NCI-H524 treated with DMSO at 0.1 percent for 48 hours (cell line): ENCODE results near the gene MMRN1.

Experiments used
- DNase-seq: peaks from one replicate; lab custom pipeline; 2025; lab: John Stamatoyannopoulos, UW

MMRN1 gene

GRCh38 chr4:89998469-89999011 is 103.9 kb downstream of the MMRN1 start:
- DNase-seq: peak; percentile 29

- no peak for DNase-seq
Observed at GRCh38 chr4:90001023-90001422, 106.4 kb downstream of the MMRN1 start.

GRCh38 chr4:90002441-90003062 is 107.9 kb downstream of the MMRN1 start:
- peak; percentile 65 for DNase-seq
